GM23248 (cell line): ENCODE data around the gene DYNC2H1.

Experiments used
- EZH2 ChIP-seq: fragments of 200-600 bp; sonication (generic); IDR thresholded peaks from 2 replicates; pipeline ENCODE4 v1.6.1; 2018; ENCODE audit warnings: antibody characterized with exemption, mild to moderate bottlenecking; ENCODE audit not compliant: insufficient read depth, poor library complexity, severe bottlenecking
- EZH2phosphoT487 ChIP-seq: fragments of 200-600 bp; sonication (generic); IDR thresholded peaks from 2 replicates; pipeline ENCODE4 v1.6.1; 2018; ENCODE audit warnings: antibody characterized with exemption, moderate library complexity, mild to moderate bottlenecking, low read depth; ENCODE audit not compliant: insufficient read depth

- TF ChIP-seq EZH2 (no peak), EZH2phosphoT487 (no peak)
Observed at GRCh38 chr11:103332409-103332808, 223.2 kb downstream of the DYNC2H1 start.
